DMS114 treated with DMSO at 0.1 percent for 48 hours (cell line): ENCODE data around the gene OPRM1.
"Not testable (repeated sequence)": the region's sequence is repeated elsewhere in the genome, so short reads cannot be mapped to it uniquely, and the experiment has no call there.

Source experiments
- DNase-seq: peaks from one replicate; lab custom pipeline; 2025; ENCODE audit not compliant: unreplicated experiment; lab: John Stamatoyannopoulos, UW

The OPRM1 gene

DNA sequence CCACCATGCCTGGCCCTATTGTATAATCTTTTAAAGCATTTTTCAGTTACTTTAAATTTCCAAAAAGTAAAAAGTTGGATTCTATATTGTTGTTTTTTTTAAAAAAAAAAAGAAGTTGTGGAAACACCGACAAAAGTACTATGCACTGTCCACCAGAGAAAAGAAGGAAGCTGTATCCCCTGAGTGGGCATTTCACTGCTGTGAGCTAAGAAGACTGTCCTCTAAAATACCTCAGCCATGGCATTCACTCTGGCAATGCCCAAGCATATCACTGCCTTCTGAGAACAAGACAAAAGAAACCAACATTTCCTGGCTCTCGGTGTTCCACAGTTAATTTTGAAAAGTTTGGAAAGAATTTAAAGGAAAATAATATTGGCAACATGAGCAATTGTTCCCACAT is 199.8 kb downstream of the OPRM1 start:
- DNase-seq, result no peak

DNA sequence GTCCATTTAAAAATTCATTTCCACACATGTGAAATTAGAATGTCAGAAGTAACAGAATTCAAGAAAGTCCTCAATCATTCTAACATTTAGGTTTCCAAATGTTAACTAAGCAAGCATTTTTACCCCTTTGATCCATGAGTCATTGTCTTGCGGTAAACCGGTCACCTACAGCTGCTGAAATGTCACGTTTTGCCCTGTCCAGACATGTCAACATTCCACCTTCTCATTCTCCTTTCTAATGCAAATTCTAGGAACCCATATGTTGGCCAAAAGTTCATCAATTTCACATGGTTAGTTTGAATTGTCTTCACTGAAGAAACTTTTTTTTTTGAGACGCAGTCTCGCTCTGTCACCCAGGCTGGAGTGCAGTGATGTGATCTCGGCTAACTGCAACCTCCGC is 200.4 kb downstream of the OPRM1 start:
- no peak for DNase-seq

DNA sequence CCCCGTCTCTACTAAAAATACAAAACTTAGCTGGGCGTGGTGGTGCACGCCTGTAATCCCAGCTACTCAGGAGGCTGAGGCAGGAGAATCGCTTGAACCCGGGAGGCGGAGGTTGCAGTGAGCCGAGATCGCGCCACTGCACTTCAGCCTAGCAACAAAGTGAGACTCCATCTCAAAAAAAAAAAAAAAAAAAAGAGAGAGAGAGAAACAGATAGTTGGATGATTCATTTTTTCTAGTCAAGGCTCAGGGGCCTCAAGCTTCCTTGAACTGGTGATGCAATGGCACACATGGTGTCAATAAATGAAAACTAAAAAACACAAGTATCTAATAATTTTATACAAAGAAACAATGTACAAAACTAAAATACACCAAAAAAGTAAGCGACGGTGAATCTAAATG is 202.0 kb downstream of the OPRM1 start:
- not testable (repeated sequence) for DNase-seq

DNA sequence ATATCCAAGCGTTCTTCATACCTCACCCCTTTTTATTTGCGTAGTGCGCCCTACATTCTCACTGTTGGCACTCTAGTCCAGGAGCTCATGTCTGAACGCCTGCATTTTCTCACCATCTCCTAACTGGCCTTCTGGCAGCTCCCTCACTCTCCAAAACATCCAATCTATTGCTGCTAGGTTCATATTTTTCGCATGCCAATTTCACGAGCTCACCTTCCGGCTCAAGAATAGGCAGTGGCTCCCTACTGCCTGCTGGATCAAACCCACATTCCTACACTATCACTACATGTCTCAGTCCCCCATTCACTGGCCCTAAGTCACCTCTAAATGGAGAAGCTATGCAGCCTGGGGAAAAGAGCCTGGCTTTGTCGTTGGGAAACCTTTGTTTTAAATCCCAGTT is 202.5 kb downstream of the OPRM1 start:
- no peak for DNase-seq

DNA sequence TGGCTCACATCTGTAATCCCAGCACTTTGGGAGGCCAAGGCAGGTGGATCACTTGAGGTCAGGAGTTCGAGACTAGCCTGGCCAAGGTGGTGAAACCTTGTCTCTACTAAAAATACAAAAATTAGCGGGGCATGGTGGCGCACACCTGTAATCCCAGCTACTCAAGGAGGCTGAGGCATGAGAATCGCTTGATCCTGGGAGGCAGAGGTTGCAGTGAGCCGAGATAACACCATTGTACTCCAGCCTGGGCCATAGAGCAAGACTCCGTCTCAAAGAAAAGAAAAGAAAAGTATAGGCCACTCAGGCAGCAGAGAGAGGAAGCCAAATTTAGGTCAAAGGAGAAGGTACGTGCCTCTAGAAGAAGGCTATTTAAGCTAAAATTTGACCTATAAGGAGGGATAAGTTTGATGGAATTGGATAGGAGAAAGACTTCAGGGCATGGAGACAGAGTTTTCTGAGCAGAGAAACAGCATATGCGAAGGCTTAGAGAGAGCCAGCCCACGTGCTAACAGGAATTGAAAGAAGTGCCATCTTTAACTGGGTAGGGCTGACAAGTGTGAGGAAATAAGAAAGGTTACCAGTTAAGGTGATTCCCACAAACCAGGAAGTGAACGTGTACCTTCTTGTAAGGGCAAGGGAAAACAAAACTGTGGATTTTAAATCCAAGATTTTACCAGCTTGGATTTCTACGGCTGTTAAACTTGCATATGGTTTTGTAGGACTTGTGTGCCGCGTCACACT is 203.7 kb downstream of the OPRM1 start:
- no peak for DNase-seq

DNA sequence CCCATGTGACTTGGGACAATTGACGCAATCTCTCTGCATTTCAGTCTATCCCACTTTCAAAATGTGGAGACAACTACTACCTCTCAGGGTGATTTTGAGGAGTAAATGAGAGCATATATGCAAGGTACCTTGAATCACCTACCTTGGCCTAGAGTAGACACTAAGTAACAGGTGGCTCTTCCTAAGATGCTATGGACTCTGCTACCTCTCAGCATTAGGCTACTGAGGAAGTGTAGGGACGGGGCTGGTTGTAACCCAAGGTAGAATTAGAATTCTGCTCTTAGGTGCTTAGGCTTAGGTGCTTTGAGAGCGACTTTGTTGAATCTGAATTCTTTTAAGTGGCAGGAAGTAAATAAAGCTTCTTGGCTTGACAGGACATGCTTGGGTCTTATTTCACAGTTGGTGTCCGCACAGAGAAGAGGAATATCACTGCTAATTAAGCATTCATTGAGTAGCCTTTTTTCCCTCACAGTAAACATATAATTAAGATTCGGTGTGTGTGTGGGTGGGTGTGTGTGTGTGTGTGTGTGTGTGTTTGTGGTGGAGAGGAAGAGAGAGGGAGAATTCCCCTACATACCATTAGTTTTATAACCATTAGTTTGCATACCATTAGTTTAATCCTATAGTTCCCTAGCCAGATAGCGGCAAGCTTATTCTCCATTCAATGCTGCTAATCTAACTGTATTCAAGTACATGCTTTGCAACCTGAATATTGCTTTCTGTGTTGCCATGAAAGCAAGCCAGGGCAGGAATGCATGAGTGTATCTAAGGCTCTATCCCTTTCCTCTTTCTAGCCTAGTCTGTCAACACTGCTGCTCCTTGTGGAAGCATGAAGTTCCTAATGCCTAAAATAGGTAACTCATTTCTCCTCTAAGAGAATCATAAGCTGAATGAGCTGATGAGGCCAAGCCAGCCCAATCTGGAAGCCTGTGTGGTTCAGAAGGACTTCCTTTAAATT is 205.0 kb downstream of the OPRM1 start:
- no peak for DNase-seq

DNA sequence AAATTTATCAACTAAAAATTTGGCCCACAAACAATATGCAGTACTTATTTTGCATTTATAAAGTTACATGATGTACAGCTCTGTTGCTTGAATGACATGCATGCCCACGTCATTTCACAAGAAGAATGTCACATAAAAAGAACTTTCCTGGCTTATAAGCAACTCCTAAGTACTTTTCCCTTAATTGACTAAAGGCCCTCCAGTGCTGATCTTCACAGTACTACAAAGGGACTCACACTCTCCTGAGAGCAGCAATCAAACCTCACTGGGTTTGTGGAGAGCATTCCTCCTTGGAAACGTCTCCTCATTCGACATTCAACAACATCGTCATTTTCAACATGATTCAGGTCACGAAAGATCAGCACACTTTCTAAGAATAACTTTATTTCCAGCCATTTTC is 206.5 kb downstream of the OPRM1 start:
- no peak for DNase-seq

DNA sequence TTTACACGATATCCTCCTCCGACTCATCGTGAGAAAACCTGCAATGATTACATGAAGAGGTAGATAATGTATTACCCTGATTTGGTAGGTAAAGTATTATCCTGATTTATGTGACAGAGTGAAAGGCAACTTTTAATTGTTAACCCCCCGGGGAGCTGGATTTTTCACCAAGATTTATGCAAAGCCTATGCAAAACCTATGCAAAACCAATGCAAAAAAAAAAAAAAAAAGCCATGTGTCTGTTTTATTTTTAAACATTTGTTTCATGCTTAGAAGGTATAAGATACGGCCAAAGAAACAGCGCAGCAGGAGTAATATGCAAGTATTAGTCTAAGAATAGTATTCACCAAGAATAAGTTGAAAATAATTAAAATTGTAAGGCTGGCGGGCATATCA is 207.7 kb downstream of the OPRM1 start:
- no peak for DNase-seq

DNA sequence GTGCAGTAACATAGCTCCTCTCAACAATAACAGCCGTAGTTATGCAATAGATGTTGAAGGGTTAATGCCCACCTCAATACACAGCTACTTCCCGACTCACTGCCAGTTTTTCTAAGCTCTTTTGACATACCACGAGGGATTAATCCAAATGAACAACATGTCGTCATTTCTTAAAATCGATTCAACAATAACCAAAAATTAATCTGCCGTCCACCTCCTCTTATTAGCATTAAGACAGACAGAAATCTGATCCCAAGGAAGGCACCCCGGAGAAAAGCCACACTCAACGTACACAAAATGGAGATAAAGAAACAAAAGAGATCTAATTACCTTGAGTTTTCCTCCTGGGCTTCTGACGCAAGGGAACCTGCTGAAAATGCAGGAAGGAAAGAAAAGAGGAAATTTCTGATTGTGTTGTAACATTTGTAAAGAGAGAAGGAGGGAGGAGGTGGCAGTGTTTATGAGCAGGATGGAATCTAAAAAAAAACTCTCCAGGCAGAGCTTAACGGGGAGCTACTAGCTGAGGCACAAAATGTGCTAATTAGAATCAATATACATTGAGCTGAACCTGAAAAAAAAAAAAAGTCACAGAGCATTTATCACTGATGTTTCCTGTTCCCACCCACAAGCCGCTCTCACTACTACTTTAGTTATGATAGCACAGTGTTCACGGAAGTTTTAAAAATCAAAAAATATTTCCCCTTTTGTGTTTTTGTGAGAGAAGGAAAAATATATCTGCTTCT is 208.2 kb downstream of the OPRM1 start:
- no peak for DNase-seq

DNA sequence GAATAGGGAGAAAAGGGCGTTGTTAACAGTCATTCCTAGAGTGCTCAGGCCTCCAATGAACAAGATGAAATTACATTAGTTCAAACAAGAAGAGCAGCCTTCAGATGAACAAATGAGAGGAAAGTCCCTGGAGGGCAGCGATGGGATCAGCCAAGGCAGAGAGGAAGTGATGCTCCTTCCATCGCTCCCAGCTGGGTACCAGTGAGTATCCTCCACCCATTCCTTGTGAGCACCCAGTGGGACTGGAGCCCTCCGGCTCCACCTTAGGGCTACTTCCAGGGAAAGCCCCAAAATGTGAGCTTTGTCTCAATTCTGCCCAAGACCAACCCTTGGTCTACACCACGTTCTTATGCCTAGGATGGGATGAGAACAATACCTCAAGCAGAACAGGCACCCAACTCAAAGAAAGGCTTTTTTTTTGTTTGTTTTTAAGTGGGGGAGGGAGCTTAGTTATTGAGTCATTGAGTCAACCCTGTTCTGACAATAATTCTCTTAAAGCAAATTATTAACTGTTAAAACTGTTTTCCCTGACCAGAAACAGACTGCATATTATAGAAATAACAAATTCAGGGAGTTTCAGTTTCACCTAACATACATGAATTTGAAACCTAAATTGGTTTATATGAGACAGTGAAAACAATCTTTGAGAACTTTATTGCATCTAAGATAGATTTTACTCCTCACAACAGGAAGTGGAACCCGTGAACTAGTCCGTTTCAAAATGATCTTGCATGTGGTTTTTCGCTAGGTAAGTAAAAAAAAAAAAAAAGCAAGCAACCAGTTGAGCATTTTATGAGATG is 210.7 kb downstream of the OPRM1 start:
- DNase-seq, result no peak

DNA sequence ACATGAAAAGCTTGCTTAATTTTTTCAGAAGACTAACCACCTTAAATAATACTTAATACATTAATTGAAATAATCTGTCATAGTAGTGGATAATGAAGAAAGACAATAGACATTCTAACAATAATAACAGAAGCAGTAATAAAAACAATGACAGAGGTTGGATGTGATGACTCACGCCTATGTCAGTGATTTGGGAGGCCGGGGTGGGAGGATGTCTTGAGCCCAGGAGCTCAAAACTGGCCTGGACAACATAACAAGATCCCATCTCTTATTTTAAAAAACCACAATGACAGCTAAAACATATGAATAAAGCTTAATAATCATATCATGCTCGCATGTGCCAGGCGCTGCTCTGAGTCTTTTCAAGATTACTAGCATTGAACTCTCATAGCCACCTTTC is 212.1 kb downstream of the OPRM1 start:
- DNase-seq, result no peak

DNA sequence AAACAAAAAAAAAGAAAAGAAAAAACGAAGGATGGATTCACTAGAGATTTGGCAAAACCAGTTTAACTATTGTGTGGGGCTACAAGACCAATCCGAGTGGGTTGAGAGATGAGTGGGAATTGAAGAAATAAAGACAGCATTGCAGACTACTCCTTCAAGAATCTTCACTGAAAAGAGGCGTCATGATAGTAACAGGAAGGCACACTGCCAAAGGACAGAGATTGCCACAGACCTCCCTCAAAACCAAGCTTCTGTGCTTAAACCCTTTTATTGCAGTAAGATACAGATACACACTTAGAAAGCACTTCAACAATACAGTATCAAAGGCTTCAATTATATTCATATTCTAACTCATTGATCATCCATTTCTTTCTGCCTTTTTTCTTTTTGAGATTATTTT is 213.6 kb downstream of the OPRM1 start:
- no peak for DNase-seq

DNA sequence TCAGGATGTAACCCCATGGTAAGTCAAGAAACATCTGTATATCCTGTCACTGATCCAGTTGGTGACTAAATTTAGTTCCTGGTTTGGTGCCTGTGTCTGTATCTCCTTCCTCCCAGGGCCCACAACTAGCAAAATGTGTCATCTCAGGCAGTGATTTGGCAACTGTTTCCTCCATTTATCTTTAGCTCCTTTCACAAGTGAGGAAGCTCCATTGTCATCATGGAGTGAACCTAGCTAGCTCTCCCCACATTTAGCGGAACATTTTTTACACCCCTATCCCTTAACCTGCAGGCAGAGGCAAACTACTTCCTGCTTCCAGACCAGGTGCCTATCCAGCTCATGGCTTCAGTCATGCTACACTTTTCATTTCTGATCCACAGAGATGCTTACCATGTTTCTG is 218.0 kb downstream of the OPRM1 start:
- no peak for DNase-seq

DNA sequence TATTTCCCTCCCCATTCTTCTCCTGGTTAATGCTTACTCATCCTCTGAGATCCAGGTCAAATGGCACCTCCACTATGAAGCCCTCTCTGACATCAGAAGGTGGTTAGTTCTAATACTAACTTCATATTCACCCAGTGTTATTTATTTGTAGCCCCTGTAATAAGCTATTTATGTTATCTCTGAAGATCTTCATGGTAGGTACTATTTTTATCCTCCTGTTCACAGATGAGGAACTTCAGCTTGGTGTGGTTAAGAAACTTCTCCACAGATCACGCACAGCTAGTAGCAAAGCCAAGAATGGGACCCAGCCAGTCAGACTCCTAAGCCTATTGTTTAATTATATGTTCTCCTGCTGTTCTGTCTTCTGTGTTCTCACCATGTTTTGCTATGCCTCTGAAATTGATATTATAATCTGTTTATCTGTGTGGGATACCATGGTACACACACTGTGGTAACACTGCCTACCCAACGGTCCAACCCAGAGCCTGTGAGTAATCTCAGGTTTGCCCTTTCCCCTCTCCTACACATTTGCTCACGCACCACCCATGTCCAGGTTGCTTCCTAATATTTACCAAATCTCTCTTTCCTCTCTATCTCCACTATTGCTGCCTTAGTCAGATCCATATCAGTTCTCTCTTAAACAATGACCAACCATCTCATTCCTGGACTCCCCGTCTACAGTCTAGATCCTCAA is 219.2 kb downstream of the OPRM1 start:
- no peak for DNase-seq

DNA sequence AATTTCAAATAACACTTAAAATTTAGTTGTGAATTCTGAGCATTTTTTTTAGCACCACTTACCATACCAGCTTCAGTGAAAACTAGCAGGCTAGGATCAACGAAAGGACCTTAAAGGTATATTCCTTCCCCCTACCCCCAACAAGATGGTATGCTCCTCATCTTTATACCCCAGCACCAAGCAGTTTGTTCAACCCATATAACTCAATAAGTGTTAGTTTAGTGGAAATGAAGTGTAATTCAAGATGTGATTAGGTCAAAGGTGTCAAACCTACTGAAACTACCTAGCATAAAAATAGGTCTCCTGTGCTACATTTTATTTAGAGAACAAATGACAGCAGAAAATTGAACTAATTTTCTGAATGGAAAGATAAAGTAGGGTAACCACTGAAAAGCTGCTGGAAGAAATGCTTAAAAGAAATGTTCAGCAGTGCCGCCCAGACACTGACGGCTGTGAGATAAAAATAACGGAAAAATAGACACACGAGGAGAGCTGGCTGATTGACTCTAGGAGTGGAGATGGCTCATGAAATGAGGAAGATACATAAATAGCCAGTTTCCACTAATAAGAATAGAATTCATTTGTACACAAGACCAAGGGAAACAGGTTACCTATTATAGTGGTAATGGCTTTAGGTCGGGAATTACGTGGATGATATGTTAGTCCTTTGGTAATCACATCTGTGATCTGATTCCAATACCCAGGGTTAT is 222.8 kb downstream of the OPRM1 start:
- DNase-seq, result no peak

DNA sequence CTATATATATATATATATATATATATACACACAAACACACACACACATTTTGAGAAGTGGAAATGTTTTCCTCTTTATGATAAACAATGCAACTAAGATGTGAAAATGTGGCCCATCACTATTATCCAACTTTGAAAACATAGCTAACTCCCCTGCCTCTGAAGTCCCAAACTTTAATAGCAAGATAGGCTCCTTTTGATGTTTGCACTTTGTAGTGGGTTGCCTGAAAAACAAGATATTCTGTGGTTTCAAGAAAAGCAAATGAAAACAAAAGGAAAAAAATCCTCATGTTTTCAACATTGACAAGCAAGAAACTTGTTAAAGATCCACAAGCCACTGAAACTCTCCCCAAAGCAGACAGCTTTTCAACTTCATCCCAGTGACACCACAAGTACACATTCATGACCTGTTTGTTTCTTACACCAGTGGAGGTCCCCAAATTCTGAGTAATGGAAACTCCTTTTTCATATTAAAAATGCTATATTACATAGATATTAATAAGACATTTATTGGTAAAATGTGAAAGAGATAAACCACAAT is 227.6 kb downstream of the OPRM1 start:
- no peak for DNase-seq

DNA sequence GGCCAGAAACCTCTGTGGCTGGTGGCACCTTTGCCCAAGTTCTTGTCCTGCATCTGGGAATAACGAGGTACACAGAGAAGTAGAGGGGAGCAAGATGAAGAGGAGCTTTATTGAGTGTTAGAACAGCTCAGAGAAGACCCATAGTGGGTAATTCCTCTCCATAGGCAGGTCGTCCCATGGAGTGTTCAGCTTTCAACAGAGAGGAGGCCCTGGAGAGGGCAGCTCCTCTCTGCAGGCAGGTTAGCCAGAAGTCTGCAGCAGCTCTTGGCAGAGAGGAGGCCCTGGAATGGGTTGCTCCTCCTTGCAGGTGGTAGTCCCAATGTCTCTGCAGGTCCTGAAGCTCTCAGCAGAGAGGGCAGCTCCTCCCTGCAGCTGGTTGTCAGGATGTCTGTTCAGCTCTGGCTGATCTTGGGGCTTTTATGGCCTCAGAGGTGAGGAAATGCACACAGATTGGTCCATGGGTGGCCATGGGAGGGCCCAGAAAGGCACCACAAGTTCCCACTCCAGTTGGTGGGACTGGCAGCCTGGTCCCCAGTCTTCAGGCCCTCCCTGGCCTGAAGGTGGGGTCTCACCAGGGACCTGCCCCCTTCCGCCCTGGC is 228.6 kb downstream of the OPRM1 start:
- no peak for DNase-seq

DNA sequence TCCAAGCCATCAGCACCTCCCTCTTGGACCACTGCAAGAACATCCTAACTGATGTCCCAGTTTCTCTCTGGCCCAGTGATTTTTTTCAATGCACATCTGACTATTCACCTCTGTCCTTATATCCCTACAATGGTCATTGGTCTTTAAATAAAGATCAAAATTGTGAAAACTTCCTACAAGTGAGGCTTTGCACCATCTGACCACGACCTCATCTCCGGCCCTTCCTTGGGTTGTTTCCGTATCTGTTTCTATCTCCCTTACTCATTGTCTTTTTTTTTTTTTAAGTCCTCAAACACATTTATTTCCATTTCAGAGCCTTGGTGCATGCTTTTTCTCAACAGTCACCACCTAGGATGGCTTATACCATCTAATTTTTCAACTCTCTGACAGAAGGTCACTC is 229.4 kb downstream of the OPRM1 start:
- no peak for DNase-seq

DNA sequence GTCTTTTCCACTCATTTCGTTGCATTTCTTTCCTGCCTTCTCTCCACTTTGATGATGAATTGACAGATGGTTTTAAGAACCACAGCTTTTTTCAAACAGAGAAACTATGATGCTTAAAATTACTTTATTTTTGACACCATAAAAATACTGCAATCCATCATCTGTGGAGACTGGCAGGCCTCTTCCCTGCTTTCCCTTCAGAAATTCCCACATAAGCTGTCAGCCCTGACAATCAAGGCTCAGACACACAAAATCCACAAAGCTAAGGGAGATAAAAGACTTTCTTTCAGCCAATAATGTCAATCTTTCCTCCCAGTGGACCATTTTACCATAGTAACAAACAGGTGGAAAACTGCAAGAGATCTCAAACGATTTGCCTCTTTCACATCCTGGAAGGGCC is 235.1 kb downstream of the OPRM1 start:
- DNase-seq, result no peak
